Stimulated activated naive B cell treated with anti-CD40 and anti-IgM and Interleukin-4, amounts not matched to agents 10 μg/mL and 1 μg/mL and 100 μg/mL, for 72 hours (primary cell): Measurements from ENCODE around the gene JAK3.
"Not testable (repeated sequence)": the region's sequence is repeated elsewhere in the genome, so short reads cannot be mapped to it uniquely, and the experiment has no call there.

Source experiments
- ATAC-seq, 2 donors: fragments of 150-1000 bp; cut with Tn5 transposase; replicated peaks; 2 replicates each; pipeline ENCODE4 v1.10.0; 2021; ENCODE audit warnings: moderate library complexity in 1 of 2
- DNase-seq: peaks from one replicate; pipeline ENCODE4 v3.0.0; 2021
- H3K27ac Mint-ChIP-seq: one replicate; pipeline ENCODE4 v1.8.0; 2022; ENCODE audit warnings: mild to moderate bottlenecking, mixed read lengths
- H3K27me3 Mint-ChIP-seq, 2 donors: one replicate each; pipeline ENCODE4 v1.8.0; 2022; ENCODE audit warnings: mixed read lengths in 2 of 2
- H3K36me3 Mint-ChIP-seq, 2 donors: one replicate each; pipeline ENCODE4 v1.8.0; 2022; ENCODE audit warnings: mixed read lengths in 2 of 2, mild to moderate bottlenecking in 1 of 2
- H3K4me1 Mint-ChIP-seq, 2 donors: one replicate each; pipeline ENCODE4 v1.8.0; 2022; ENCODE audit warnings: mixed read lengths in 2 of 2, mild to moderate bottlenecking in 1 of 2
- H3K4me3 Mint-ChIP-seq, 2 donors: one replicate each; pipeline ENCODE4 v1.8.0; 2022; ENCODE audit warnings: mild to moderate bottlenecking in 2 of 2, mixed read lengths in 2 of 2, moderate library complexity in 1 of 2
- H3K9me3 Mint-ChIP-seq, 2 donors: one replicate each; pipeline ENCODE4 v1.8.0; 2022; ENCODE audit warnings: mixed read lengths in 2 of 2, mild to moderate bottlenecking in 1 of 2

The JAK3 gene

GRCh38 chr19:17847538-17848366, at the start of gene JAK3:
Gene JAK3 (minus strand): TSS chr19:17847982. CDS start chr19:17844417, 3,565 bp downstream.
- DNase-seq (peak; percentile 87), ATAC-seq (peak; percentile 88 to 89)
- peak within 1 kb of the TSS; percentile 99 for H3K27ac Mint-ChIP-seq
- H3K27me3 Mint-ChIP-seq, result no peaks in the 10 kb centered on the region
- H3K9me3 Mint-ChIP-seq, result no peaks in the 10 kb centered on the region
- peaks cover 17 to 32% of the 10 kb centered on the region in 2 donors for H3K36me3 Mint-ChIP-seq
- peaks cover 42 to 81% of the 10 kb centered on the region in 2 donors for H3K4me1 Mint-ChIP-seq
- peak within 1 kb of the TSS; percentile 93 to 97 for H3K4me3 Mint-ChIP-seq

GRCh38 chr19:17893766-17894165, 46.0 kb upstream of the JAK3 start:
- Mint-ChIP-seq H3K9me3 (no peaks in the 10 kb centered on the region), H3K4me1 (peaks cover 0 to 17% of the 10 kb centered on the region in 2 donors), H3K27me3 (peaks cover 9 to 13% of the 10 kb centered on the region in 2 donors), H3K27ac (no peak overlapping the region), H3K36me3 (no peaks in the 10 kb centered on the region), H3K4me3 (no peak overlapping the region)
- DNase-seq, result no peak
- no peak for ATAC-seq

- no peaks in the 10 kb centered on the region for H3K9me3 Mint-ChIP-seq
- ATAC-seq, result no peak
Observed at GRCh38 chr19:17889609-17890214, 41.9 kb upstream of the JAK3 start.

GRCh38 chr19:17888260-17888659, 40.5 kb upstream of the JAK3 start:
- DNase-seq (no peak), ATAC-seq (no peak)
- H3K27me3 Mint-ChIP-seq, result peaks cover 6% of the 10 kb centered on the region in 2 donors
- H3K4me3 Mint-ChIP-seq, result peak overlapping the region in 1 of 2 donors; percentile 2
- peaks cover 13 to 56% of the 10 kb centered on the region in 2 donors for H3K4me1 Mint-ChIP-seq
- no peaks in the 10 kb centered on the region for H3K36me3 Mint-ChIP-seq
- H3K9me3 Mint-ChIP-seq, result no peaks in the 10 kb centered on the region
- no peak overlapping the region for H3K27ac Mint-ChIP-seq

More at GRCh38 chr19:17889609-17890214, 41.9 kb upstream of the JAK3 start:
- H3K4me3 Mint-ChIP-seq, result no peak overlapping the region
- DNase-seq, result no peak
- no peaks in the 10 kb centered on the region for H3K36me3 Mint-ChIP-seq
- peaks cover 8 to 10% of the 10 kb centered on the region in 2 donors for H3K27me3 Mint-ChIP-seq
- H3K4me1 Mint-ChIP-seq, result peaks cover 9 to 48% of the 10 kb centered on the region in 2 donors
- no peak overlapping the region for H3K27ac Mint-ChIP-seq

- not testable (repeated sequence) for H3K36me3 Mint-ChIP-seq, H3K27me3 Mint-ChIP-seq, DNase-seq, H3K27ac Mint-ChIP-seq, H3K4me3 Mint-ChIP-seq, H3K9me3 Mint-ChIP-seq
- ATAC-seq, result peak; percentile 49 to 56
- H3K4me1 Mint-ChIP-seq, result peaks cover 13 to 48% of the 10 kb centered on the region in 2 donors
Observed at GRCh38 chr19:17887221-17887620, 39.4 kb upstream of the JAK3 start.

GRCh38 chr19:17886515-17886914, 38.7 kb upstream of the JAK3 start:
- H3K4me1 Mint-ChIP-seq, result peaks cover 16 to 47% of the 10 kb centered on the region in 2 donors

GRCh38 chr19:17883627-17884410, 36.0 kb upstream of the JAK3 start:
- Mint-ChIP-seq H3K27me3 (no peaks in the 10 kb centered on the region), H3K4me1 (peaks cover 16 to 42% of the 10 kb centered on the region in 2 donors), H3K9me3 (no peaks in the 10 kb centered on the region), H3K27ac (peak overlapping the region; percentile 42), H3K4me3 (peak overlapping the region in 1 of 2 donors; percentile 57), H3K36me3 (no peaks in the 10 kb centered on the region)
- ATAC-seq (peak in 1 of 2 donors; percentile 2), DNase-seq (no peak)

More at GRCh38 chr19:17886515-17886914, 38.7 kb upstream of the JAK3 start:
- Mint-ChIP-seq H3K4me3 (peak overlapping the region in 1 of 2 donors; percentile 8), H3K9me3 (no peaks in the 10 kb centered on the region), H3K27me3 (peaks cover 0 to 6% of the 10 kb centered on the region in 2 donors), H3K27ac (peak overlapping the region; percentile 56), H3K36me3 (no peaks in the 10 kb centered on the region)
- peak; percentile 64 to 70 for ATAC-seq
- DNase-seq, result peak; percentile 11

- no peak for DNase-seq
- Mint-ChIP-seq H3K4me1 (peaks cover 11 to 29% of the 10 kb centered on the region in 2 donors), H3K36me3 (no peaks in the 10 kb centered on the region), H3K4me3 (no peak overlapping the region), H3K27me3 (no peaks in the 10 kb centered on the region), H3K9me3 (no peaks in the 10 kb centered on the region), H3K27ac (no peak overlapping the region)
- ATAC-seq, result no peak
Observed at GRCh38 chr19:17881701-17882100, 33.9 kb upstream of the JAK3 start.

GRCh38 chr19:17879466-17879865, 31.7 kb upstream of the JAK3 start:
- Mint-ChIP-seq H3K27ac (no peak overlapping the region), H3K4me3 (no peak overlapping the region), H3K27me3 (peaks cover 0 to 4% of the 10 kb centered on the region in 2 donors), H3K4me1 (peaks cover 6 to 12% of the 10 kb centered on the region in 2 donors), H3K36me3 (no peaks in the 10 kb centered on the region), H3K9me3 (no peaks in the 10 kb centered on the region)
- ATAC-seq (no peak), DNase-seq (no peak)

GRCh38 chr19:17877696-17878095, 29.9 kb upstream of the JAK3 start:
- Mint-ChIP-seq H3K4me3 (no peak overlapping the region), H3K9me3 (no peaks in the 10 kb centered on the region), H3K27me3 (peaks cover 0 to 7% of the 10 kb centered on the region in 2 donors), H3K4me1 (peaks cover 3 to 13% of the 10 kb centered on the region in 2 donors), H3K27ac (peak overlapping the region; percentile 14), H3K36me3 (no peaks in the 10 kb centered on the region)
- DNase-seq, result no peak
- ATAC-seq, result no peak

- Mint-ChIP-seq H3K4me3 (peak overlapping the region in 1 of 2 donors; percentile 44), H3K27me3 (peaks cover 11 to 29% of the 10 kb centered on the region in 2 donors), H3K9me3 (no peaks in the 10 kb centered on the region), H3K36me3 (peaks cover 0 to 2% of the 10 kb centered on the region in 2 donors), H3K27ac (no peak overlapping the region), H3K4me1 (peaks cover 3 to 25% of the 10 kb centered on the region in 2 donors)
- ATAC-seq (no peak), DNase-seq (no peak)
Observed at GRCh38 chr19:17874758-17875135, 27.0 kb upstream of the JAK3 start.

GRCh38 chr19:17873786-17874757, 26.3 kb upstream of the JAK3 start:
- Mint-ChIP-seq H3K27me3 (peaks cover 11 to 29% of the 10 kb centered on the region in 2 donors), H3K9me3 (no peaks in the 10 kb centered on the region), H3K4me1 (peaks cover 3 to 25% of the 10 kb centered on the region in 2 donors), H3K36me3 (peaks cover 0 to 2% of the 10 kb centered on the region in 2 donors), H3K4me3 (peak overlapping the region; percentile 70 to 72), H3K27ac (peak overlapping the region; percentile 9)
- ATAC-seq, result peak; percentile 85 to 87
- DNase-seq, result no peak
